H9 (cell line): ENCODE measurements around the gene RAB3IL1. TPM values are rescaled to one million over a fixed set of nuclear protein-coding genes. Genes with fewer than 3 reads are reported as not detected.
A peak's percentile ranks its signal among the peaks of the same experiment; 100 is the strongest.

Experiments
- DNase-seq: peaks from one replicate; pipeline ENCODE4 v3.0.0-alpha.2; 2017
- H2AFZ ChIP-seq: one replicate; pipeline ENCODE4 v1.6.1; 2013; ENCODE audit warnings: mild to moderate bottlenecking, low read length, control low read depth, moderate library complexity
- H2AK5ac ChIP-seq: 2 replicates; pipeline ENCODE4 v1.6.1; 2013; ENCODE audit warnings: low read length, control low read depth, mixed read lengths; ENCODE audit not compliant: insufficient read length
- H2BK120ac ChIP-seq: one replicate; pipeline ENCODE4 v1.6.1; 2013; ENCODE audit warnings: low read depth, mild to moderate bottlenecking, low read length, control low read depth, inconsistent platforms; ENCODE audit not compliant: poor library complexity, severe bottlenecking
- H2BK12ac ChIP-seq: 2 replicates; pipeline ENCODE4 v1.6.1; 2013; ENCODE audit warnings: low read length, control low read depth, mixed read lengths, low read depth; ENCODE audit not compliant: insufficient read length
- H2BK15ac ChIP-seq: 2 replicates; pipeline ENCODE4 v1.6.1; 2013; ENCODE audit warnings: low read depth, low read length, control low read depth
- H2BK20ac ChIP-seq: one replicate; pipeline ENCODE4 v1.6.1; 2013; ENCODE audit warnings: low read depth, mild to moderate bottlenecking, low read length, control low read depth, inconsistent platforms; ENCODE audit not compliant: poor library complexity, severe bottlenecking
- H2BK5ac ChIP-seq: 2 replicates; pipeline ENCODE4 v1.6.1; 2013; ENCODE audit warnings: low read length, control low read depth, mixed read lengths; ENCODE audit not compliant: insufficient read length
- H3K14ac ChIP-seq: 2 replicates; pipeline ENCODE4 v1.6.1; 2013; ENCODE audit warnings: low read length, control low read depth; ENCODE audit not compliant: insufficient read depth
- H3K18ac ChIP-seq: 2 replicates; pipeline ENCODE4 v1.6.1; 2013; ENCODE audit warnings: low read depth, mild to moderate bottlenecking, mixed read lengths, low read length, control low read depth; ENCODE audit not compliant: insufficient read length
- H3K23ac ChIP-seq: 2 replicates; pipeline ENCODE4 v1.6.1; 2013; ENCODE audit warnings: low read length, control low read depth, mixed read lengths, low read depth; ENCODE audit not compliant: insufficient read length
- H3K23me2 ChIP-seq: 2 replicates; pipeline ENCODE4 v1.6.1; 2013; ENCODE audit warnings: low read depth, mild to moderate bottlenecking, mixed read lengths, low read length, control low read depth; ENCODE audit not compliant: insufficient read length, poor library complexity, severe bottlenecking
- H3K27ac ChIP-seq: 2 replicates; pipeline ENCODE4 v1.5.1; 2013; ENCODE audit warnings: low read length, control low read depth, mixed read lengths, low read depth; ENCODE audit not compliant: insufficient read length
- H3K27me3 ChIP-seq: 2 replicates; pipeline ENCODE4 v1.6.1; 2013; ENCODE audit warnings: low read length, control low read depth, inconsistent platforms; ENCODE audit not compliant: insufficient read depth
- H3K4ac ChIP-seq: 2 replicates; pipeline ENCODE4 v1.6.1; 2013; ENCODE audit warnings: low read depth, mild to moderate bottlenecking, control low read depth, inconsistent platforms, low read length, moderate library complexity
- H3K4me1 ChIP-seq: 2 replicates; pipeline ENCODE4 v1.6.1; 2013; ENCODE audit warnings: low read length, control low read depth, inconsistent platforms; ENCODE audit not compliant: insufficient read depth
- H3K4me2 ChIP-seq: 2 replicates; pipeline ENCODE4 v1.6.1; 2013; ENCODE audit warnings: low read length, control low read depth, mixed read lengths; ENCODE audit not compliant: insufficient read length, insufficient read depth
- H3K56ac ChIP-seq: 2 replicates; pipeline ENCODE4 v1.6.1; 2013; ENCODE audit warnings: low read depth, mild to moderate bottlenecking, mixed read lengths, low read length, control low read depth; ENCODE audit not compliant: insufficient read length
- H3K79me1 ChIP-seq: 2 replicates; pipeline ENCODE4 v1.6.1; 2013; ENCODE audit warnings: low read depth, mild to moderate bottlenecking, moderate library complexity, low read length, control low read depth, inconsistent platforms; ENCODE audit not compliant: insufficient read depth, poor library complexity, severe bottlenecking
- H3K79me2 ChIP-seq: 2 replicates; pipeline ENCODE4 v1.6.1; 2013; ENCODE audit warnings: low read length, control low read depth, inconsistent platforms; ENCODE audit not compliant: insufficient read depth
- H3K9ac ChIP-seq: 2 replicates; pipeline ENCODE4 v1.6.1; 2013; ENCODE audit warnings: low read length, control low read depth, mixed read lengths; ENCODE audit not compliant: insufficient read length; ENCODE audit errors: extremely low read depth
- H3K9me3 ChIP-seq: one replicate; pipeline ENCODE4 v1.6.1; 2013; ENCODE audit warnings: low read depth, low read length, inconsistent platforms; ENCODE audit not compliant: control insufficient read depth
- H3T11ph ChIP-seq: one replicate; pipeline ENCODE4 v1.6.1; 2013; ENCODE audit warnings: mild to moderate bottlenecking, low read length, control low read depth, inconsistent platforms
- H4K20me1 ChIP-seq: one replicate; pipeline ENCODE4 v1.6.1; 2013; ENCODE audit not compliant: control insufficient read depth, insufficient read length, insufficient read depth
- H4K5ac ChIP-seq: 2 replicates; pipeline ENCODE4 v1.6.1; 2013; ENCODE audit warnings: low read depth, mild to moderate bottlenecking, mixed read lengths, low read length, control low read depth; ENCODE audit not compliant: insufficient read length
- H4K8ac ChIP-seq: replicated peaks from 2 replicates; pipeline ENCODE4 v1.6.1; 2013; ENCODE audit warnings: low read length, control low read depth, mixed read lengths, low read depth; ENCODE audit not compliant: insufficient read length
- H4K91ac ChIP-seq: 2 replicates; pipeline ENCODE4 v1.6.1; 2013; ENCODE audit warnings: low read depth, mild to moderate bottlenecking, moderate library complexity, mixed read lengths, low read length, control low read depth; ENCODE audit not compliant: insufficient read length
- H3K27ac Mint-ChIP-seq, 3 experiments: 2 replicates in 2 of 3; 3 replicates in 1 of 3; pipeline ENCODE4 v1.8.0; 2020 to 2021; ENCODE audit warnings: mixed read lengths in 3 of 3, mild to moderate bottlenecking in 1 of 3, moderate library complexity in 1 of 3
- H3K27me3 Mint-ChIP-seq: 2 replicates; pipeline ENCODE4 v1.8.0; 2021; ENCODE audit warnings: low read depth, mild to moderate bottlenecking, moderate library complexity, mixed read lengths
- H3K36me3 Mint-ChIP-seq, 3 experiments: 2 replicates in 2 of 3; 3 replicates in 1 of 3; pipeline ENCODE4 v1.8.0; 2020 to 2021; ENCODE audit warnings: low read depth in 3 of 3, mixed read lengths in 3 of 3; ENCODE audit not compliant: insufficient read depth in 1 of 3
- H3K4me1 Mint-ChIP-seq, 2 experiments: 2 replicates each; pipeline ENCODE4 v1.8.0; 2020; ENCODE audit warnings: mixed read lengths in 2 of 2
- H3K4me3 Mint-ChIP-seq, 2 experiments: 2 replicates in 1 of 2; 3 replicates in 1 of 2; pipeline ENCODE4 v1.8.0; 2020 to 2021; ENCODE audit warnings: mild to moderate bottlenecking in 2 of 2, mixed read lengths in 2 of 2, moderate library complexity in 1 of 2
- H3K9me3 Mint-ChIP-seq, 2 experiments: 2 replicates in 1 of 2; 3 replicates in 1 of 2; pipeline ENCODE4 v1.8.0; 2020; ENCODE audit warnings: mild to moderate bottlenecking in 2 of 2, mixed read lengths in 2 of 2, moderate library complexity in 1 of 2
- CTCF ChIP-seq: fragments of 200-600 bp; sonication (generic); conservative IDR thresholded peaks from 3 replicates; pipeline ENCODE4 v1.8.0; 2021; ENCODE audit warnings: antibody characterized with exemption, mild to moderate bottlenecking
- WGBS: extraction: QIAGEN DNeasy Blood & Tissue Kit; methylation state at CpG from one replicate; pipeline ENCODE4 v1.1.7; 2013; ENCODE audit warnings: missing lambda C conversion rate, low lambda C conversion rate, mixed read lengths; ENCODE audit not compliant: insufficient read length; ENCODE audit errors: extremely low coverage; 5-methylcytosine and 5-hydroxymethylcytosine counted together
- total RNA-seq: library from RNA; stranded (reverse); gene quantifications from 2 replicates; pipeline ENCODE4 v1.2.1, GENCODE V29; 2021

The RAB3IL1 gene
- total RNA-seq, 1 experiment from 2014 or later = 2.4 TPM

- no peak overlapping the region for H4K5ac ChIP-seq
- no peak overlapping the region for H3K27ac ChIP-seq
- no peaks in the 10 kb centered on the region for H3K23me2 ChIP-seq
- H4K8ac ChIP-seq = no peak overlapping the region
- no peak overlapping the region for H2BK120ac ChIP-seq
- H3K4me1 ChIP-seq = no peaks in the 10 kb centered on the region; the same call in 1 of the 2 replicates
- H2BK15ac ChIP-seq = no peak overlapping the region
- H3K79me2 ChIP-seq = no peaks in the 10 kb centered on the region
- no peak overlapping the region for H2BK12ac ChIP-seq
- no peak overlapping the region for H3K56ac ChIP-seq
- no peak overlapping the region for H3K4ac ChIP-seq
- no peak overlapping the region for H3K9ac ChIP-seq
- no peak overlapping the region for H3T11ph ChIP-seq
- H4K20me1 ChIP-seq = no peaks in the 10 kb centered on the region
- peaks cover 9 to 38% of the 10 kb centered on the region in 2 experiments for H3K4me1 Mint-ChIP-seq
- H3K36me3 Mint-ChIP-seq = no peaks in the 10 kb centered on the region
- H3K9me3 ChIP-seq = no peaks in the 10 kb centered on the region
- no peak for DNase-seq
- TF ChIP-seq CTCF = no peak
- H3K23ac ChIP-seq = no peak overlapping the region
- H2AK5ac ChIP-seq = no peak overlapping the region
- H3K4me3 Mint-ChIP-seq = peak overlapping the region in 1 of 2 experiments; percentile 42; a peak in 1 of 5 replicates
- no peak overlapping the region for H3K18ac ChIP-seq
- H3K27ac Mint-ChIP-seq = peak overlapping the region in 2 of 3 experiments; percentile 46 to 67; a peak in 4 of 7 replicates
- H4K91ac ChIP-seq = no peak overlapping the region
- no peak overlapping the region for H3K14ac ChIP-seq
- no peaks in the 10 kb centered on the region for H3K79me1 ChIP-seq
- H3K27me3 ChIP-seq = no peaks in the 10 kb centered on the region
- no peak overlapping the region for H3K4me2 ChIP-seq
- no peaks in the 10 kb centered on the region for H3K9me3 Mint-ChIP-seq
- peaks cover 7% of the 10 kb centered on the region for H3K27me3 Mint-ChIP-seq
- no peak overlapping the region for H2BK5ac ChIP-seq
- no peak overlapping the region for H2AFZ ChIP-seq
- no CpG with 5 or more reads among the region's 19 CpGs for WGBS
- H2BK20ac ChIP-seq = no peak overlapping the region
Measured at GRCh38 chr11:61907282-61907681, 10.1 kb downstream of the RAB3IL1 start.
